Fibroblast of lung (primary cell): ENCODE data around the gene CYP4F8. TPM values are rescaled to one million over a fixed set of nuclear protein-coding genes. Genes with fewer than 3 reads are reported as not detected.
A peak's percentile ranks its signal among the peaks of the same experiment; 100 is the strongest.

Experiments used
- DNase-seq, 2 donors: peaks; one replicate each; pipeline versions ENCODE4 v3.0.0 to v3.0.0-alpha.2; 2010; ENCODE audit warnings: low read depth in 2 of 2
- H2AFZ ChIP-seq: 2 replicates; pipeline ENCODE4 v1.5.1; 2012; ENCODE audit warnings: low read length, control low read depth, inconsistent platforms
- H3K27ac ChIP-seq: 2 replicates; pipeline ENCODE4 v1.5.1; 2011; ENCODE audit warnings: low read length, control low read depth; ENCODE audit not compliant: insufficient read depth
- H3K27me3 ChIP-seq: 2 replicates; pipeline ENCODE4 v1.5.1; 2011; ENCODE audit warnings: mild to moderate bottlenecking, low read length; ENCODE audit not compliant: control insufficient read depth, insufficient read depth
- H3K36me3 ChIP-seq: 2 replicates; pipeline ENCODE4 v1.5.1; 2011; ENCODE audit warnings: low read length; ENCODE audit not compliant: control insufficient read depth, insufficient read depth
- H3K4me1 ChIP-seq: 2 replicates; pipeline ENCODE4 v1.5.1; 2011; ENCODE audit warnings: low read length; ENCODE audit not compliant: control insufficient read depth, insufficient read depth; ENCODE audit errors: extremely low read depth
- H3K4me2 ChIP-seq: 2 replicates; pipeline ENCODE4 v1.5.1; 2011; ENCODE audit warnings: low read length, control low read depth; ENCODE audit not compliant: insufficient read depth; ENCODE audit errors: extremely low read depth
- H3K4me3 ChIP-seq, 4 experiments: fragments of 200-600 bp in 1 of 4; sonication (generic) in 1 of 4; replicated peaks in 1 of 4; 2 replicates each; pipeline ENCODE4 v1.5.1; 2011 to 2016; ENCODE audit warnings: low read length in 4 of 4, low read depth in 3 of 4, mild to moderate bottlenecking in 3 of 4, control low read depth in 2 of 4, inconsistent platforms in 1 of 4, mixed read lengths in 1 of 4; ENCODE audit not compliant: insufficient read depth in 1 of 4; ENCODE audit errors: control extremely low read depth in 1 of 4
- H3K79me2 ChIP-seq: 2 replicates; pipeline ENCODE4 v1.5.1; 2012; ENCODE audit warnings: mild to moderate bottlenecking, low read length, inconsistent platforms; ENCODE audit not compliant: control insufficient read depth, insufficient read depth
- H3K9ac ChIP-seq: 2 replicates; pipeline ENCODE4 v1.5.1; 2011; ENCODE audit warnings: mild to moderate bottlenecking, low read length, control low read depth; ENCODE audit not compliant: insufficient read depth
- H3K9me3 ChIP-seq: 2 replicates; pipeline ENCODE4 v1.5.1; 2012; ENCODE audit warnings: low read depth, low read length; ENCODE audit not compliant: control insufficient read depth, insufficient read depth
- H4K20me1 ChIP-seq: 2 replicates; pipeline ENCODE4 v1.5.1; 2011; ENCODE audit warnings: low read length; ENCODE audit not compliant: control insufficient read depth, insufficient read depth; ENCODE audit errors: extremely low read depth
- EZH2 ChIP-seq: IDR thresholded peaks from 2 replicates; pipeline ENCODE4 v1.5.1; 2012; ENCODE audit warnings: low read length, control low read depth, mild to moderate bottlenecking; ENCODE audit errors: missing control alignments
- polyA plus RNA-seq, 2 donors: library from polyadenylated mRNA; depleted of rRNA in 1 of 2; stranded (reverse) in 1 of 2; unstranded in 1 of 2; fragments of >200 nt; gene quantifications; 2 replicates each; pipeline ENCODE4 v1.2.1, GENCODE V29; 2011 to 2012; ENCODE audit warnings: missing spikeins in 1 of 2
- total RNA-seq: library from RNA; depleted of rRNA; stranded (reverse); fragments of >200 nt; gene quantifications from 2 replicates; pipeline ENCODE4 v1.2.1, GENCODE V29; 2014
- TF ChIP-seq, protein P1 (sequence below), 2 donors: IDR thresholded peaks in 1 of 2; conservative IDR thresholded peaks in 1 of 2; 1 replicate in 1 of 2; 2 replicates in 1 of 2; pipeline ENCODE4 v1.5.1; 2011 to 2012; ENCODE audit warnings: low read length in 2 of 2, control low read depth in 1 of 2, inconsistent platforms in 1 of 2, low read depth in 1 of 2, mild to moderate bottlenecking in 1 of 2

CYP4F8 gene
- total and polyA plus RNA-seq, 2 donors (not counting 1 experiment from before 2014, with no cell fraction given): not detected

DNA sequence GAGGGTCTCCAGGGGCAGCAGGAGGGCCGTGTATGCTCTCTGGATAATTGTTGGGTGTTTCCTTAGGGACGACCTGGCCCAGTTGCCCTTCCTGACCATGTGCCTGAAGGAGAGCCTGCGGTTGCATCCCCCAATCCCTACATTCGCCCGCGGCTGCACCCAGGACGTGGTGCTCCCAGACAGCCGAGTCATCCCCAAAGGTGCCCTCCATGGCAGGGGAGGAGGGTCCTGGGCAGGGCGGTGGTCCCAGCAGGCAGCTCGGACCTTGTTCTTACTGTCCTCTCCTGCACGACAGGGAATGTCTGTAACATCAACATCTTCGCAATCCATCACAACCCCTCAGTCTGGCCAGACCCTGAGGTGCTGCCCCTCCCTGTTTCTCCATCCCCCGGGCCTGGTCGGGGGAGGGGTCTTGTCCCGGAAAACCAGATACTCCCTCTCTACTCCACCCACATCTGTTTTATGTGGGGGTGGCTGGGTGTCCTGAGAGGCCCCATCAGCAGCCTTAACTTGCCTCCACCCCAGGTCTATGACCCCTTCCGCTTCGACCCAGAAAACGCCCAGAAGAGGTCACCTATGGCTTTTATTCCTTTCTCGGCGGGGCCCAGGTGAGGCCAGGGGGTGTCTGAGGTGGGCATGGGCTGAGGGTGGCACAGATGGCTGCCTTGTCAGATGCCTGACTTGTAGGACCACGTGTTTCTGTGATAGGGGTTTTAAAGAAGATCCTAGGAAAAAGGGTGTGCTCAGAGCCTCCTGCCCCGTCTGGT lies 13.4 kb downstream of the CYP4F8 start:
- Histone ChIP-seq H3K4me3 (no peak overlapping the region), H3K36me3 (no peaks in the 10 kb centered on the region), H3K4me2 (no peak overlapping the region), H3K27me3 (no peaks in the 10 kb centered on the region), H4K20me1 (no peaks in the 10 kb centered on the region), H3K79me2 (no peaks in the 10 kb centered on the region), H3K4me1 (no peaks in the 10 kb centered on the region), H3K9me3 (no peaks in the 10 kb centered on the region), H3K27ac (no peak overlapping the region), H2AFZ (no peak overlapping the region), H3K9ac (no peak overlapping the region)
- DNase-seq: no peak
- TF ChIP-seq, protein P1, sequence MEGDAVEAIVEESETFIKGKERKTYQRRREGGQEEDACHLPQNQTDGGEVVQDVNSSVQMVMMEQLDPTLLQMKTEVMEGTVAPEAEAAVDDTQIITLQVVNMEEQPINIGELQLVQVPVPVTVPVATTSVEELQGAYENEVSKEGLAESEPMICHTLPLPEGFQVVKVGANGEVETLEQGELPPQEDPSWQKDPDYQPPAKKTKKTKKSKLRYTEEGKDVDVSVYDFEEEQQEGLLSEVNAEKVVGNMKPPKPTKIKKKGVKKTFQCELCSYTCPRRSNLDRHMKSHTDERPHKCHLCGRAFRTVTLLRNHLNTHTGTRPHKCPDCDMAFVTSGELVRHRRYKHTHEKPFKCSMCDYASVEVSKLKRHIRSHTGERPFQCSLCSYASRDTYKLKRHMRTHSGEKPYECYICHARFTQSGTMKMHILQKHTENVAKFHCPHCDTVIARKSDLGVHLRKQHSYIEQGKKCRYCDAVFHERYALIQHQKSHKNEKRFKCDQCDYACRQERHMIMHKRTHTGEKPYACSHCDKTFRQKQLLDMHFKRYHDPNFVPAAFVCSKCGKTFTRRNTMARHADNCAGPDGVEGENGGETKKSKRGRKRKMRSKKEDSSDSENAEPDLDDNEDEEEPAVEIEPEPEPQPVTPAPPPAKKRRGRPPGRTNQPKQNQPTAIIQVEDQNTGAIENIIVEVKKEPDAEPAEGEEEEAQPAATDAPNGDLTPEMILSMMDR (conservative IDR thresholded peaks at IDR 0.05 in 1 of 2, IDR thresholded peaks at IDR 0.05 in 1 of 2; ENCODE audit: low read depth in 1 of 2, low read length in 2 of 2): no peak

DNA sequence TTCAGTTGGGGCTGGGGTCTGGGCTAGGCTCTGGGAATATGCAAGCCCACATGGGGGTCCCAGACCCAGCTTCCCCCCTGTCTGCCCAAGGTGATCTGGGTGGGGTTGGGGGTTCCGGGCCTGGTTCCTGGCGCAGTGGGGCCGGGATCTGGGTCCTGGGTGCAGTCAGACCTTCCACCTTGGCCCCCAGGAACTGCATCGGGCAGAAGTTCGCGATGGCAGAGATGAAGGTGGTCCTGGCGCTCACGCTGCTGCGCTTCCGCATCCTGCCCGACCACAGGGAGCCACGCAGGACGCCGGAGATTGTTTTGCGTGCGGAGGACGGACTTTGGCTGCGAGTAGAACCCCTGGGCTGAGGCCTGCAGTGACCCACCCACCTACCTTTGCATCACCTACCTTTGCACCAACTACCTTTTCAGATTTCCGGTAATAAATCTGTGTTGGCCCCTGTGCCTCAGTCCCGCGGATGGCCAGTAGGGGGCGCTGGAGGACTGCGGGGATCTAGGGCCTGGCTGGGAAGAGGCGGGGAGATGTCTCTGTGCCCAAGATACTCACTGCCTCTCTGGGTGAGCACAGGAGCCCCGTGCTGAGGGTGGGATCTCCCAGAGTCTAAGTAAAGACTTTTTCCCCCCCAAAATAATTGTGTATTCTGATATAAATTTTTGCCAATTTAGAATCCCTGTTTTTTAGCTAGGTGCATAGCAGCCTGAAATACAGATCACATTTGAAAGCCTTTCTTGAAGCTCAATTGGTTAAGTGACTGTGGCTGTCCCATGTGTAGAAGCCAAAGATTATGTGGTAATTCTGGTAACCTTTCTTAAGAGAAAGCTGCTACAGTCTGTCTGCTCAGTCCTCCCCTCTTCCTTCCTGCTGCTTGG lies 14.2 kb downstream of the CYP4F8 start:
- no peaks in the 10 kb centered on the region for H4K20me1 ChIP-seq
- no peaks in the 10 kb centered on the region for H3K79me2 ChIP-seq
- H3K36me3 ChIP-seq: no peaks in the 10 kb centered on the region
- peak; percentile 17 to 35 for DNase-seq
- H3K4me3 ChIP-seq: no peak overlapping the region
- H3K9me3 ChIP-seq: no peaks in the 10 kb centered on the region
- TF ChIP-seq EZH2: no peak
- TF ChIP-seq, protein P1 (conservative IDR thresholded peaks at IDR 0.05 in 1 of 2, IDR thresholded peaks at IDR 0.05 in 1 of 2; ENCODE audit: low read depth in 1 of 2, low read length in 2 of 2): peak; percentile 75 to 78
- no peaks in the 10 kb centered on the region for H3K4me1 ChIP-seq
- H3K9ac ChIP-seq: no peak overlapping the region
- H3K4me2 ChIP-seq: no peak overlapping the region
- H2AFZ ChIP-seq: no peak overlapping the region
- no peaks in the 10 kb centered on the region for H3K27me3 ChIP-seq
- no peak overlapping the region for H3K27ac ChIP-seq

DNA sequence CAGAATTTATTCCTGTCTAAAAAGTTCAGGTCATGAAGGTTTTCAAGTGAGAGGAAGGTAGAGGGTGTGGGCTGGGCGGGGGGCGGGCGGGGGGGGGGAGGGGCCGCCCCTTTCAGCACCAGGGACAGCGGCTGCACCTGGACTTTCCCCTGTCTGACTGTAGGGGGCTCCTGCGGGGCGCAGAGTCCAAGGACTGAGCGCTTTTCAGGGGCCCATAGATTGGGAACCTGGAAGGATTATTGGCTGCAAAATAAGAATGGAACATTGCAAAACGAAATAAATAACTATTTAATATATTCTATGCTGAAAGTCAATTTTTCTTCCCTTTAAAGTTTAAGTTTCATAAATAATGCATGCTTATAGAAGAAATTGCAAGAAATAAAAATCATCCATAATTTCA lies 16.8 kb downstream of the CYP4F8 start:
- no peak overlapping the region for H3K4me3 ChIP-seq
- DNase-seq: no peak
- H3K79me2 ChIP-seq: no peaks in the 10 kb centered on the region
- H3K9me3 ChIP-seq: no peaks in the 10 kb centered on the region
- no peak overlapping the region for H3K4me2 ChIP-seq
- H3K9ac ChIP-seq: no peak overlapping the region
- no peaks in the 10 kb centered on the region for H3K27me3 ChIP-seq
- H3K27ac ChIP-seq: no peak overlapping the region
- no peaks in the 10 kb centered on the region for H4K20me1 ChIP-seq
- TF ChIP-seq, protein P1 (conservative IDR thresholded peaks at IDR 0.05 in 1 of 2, IDR thresholded peaks at IDR 0.05 in 1 of 2; ENCODE audit: low read depth in 1 of 2, low read length in 2 of 2): peak in 1 of 2 donors; percentile 11
- TF ChIP-seq EZH2: no peak
- H2AFZ ChIP-seq: no peak overlapping the region
- H3K36me3 ChIP-seq: no peaks in the 10 kb centered on the region
- H3K4me1 ChIP-seq: no peaks in the 10 kb centered on the region
